Measurements from ENCODE around the gene ERBB4. TPM values are rescaled to one million over a fixed set of nuclear protein-coding genes. Genes with fewer than 3 reads are reported as not detected.

The ERBB4 gene
- total RNA-seq, 1 experiment from 2014 or later: 0.15 TPM

DNA sequence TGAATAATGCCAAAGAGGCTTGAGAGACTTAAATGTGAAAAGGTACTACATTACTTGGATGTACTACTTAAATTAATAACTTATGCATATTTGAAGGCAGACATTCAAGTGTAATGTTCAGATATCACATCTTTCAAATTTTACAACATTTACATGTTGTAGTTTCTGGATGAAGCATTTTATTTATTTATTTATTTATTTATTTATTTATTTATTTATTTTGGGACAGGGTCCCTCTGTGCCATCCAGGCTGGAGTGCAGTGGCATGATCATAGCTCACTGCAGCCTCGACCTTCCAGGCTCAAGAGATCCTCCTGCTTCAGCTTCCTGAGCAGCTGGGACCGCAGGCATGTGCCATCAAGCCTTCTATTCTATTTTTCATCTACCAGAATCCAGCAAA lies 596.4 kb downstream of the ERBB4 start:
- Histone ChIP-seq H3K4me3 (ENCODE audit: low read depth in 2 of 2, low read length in 2 of 2) (no peak overlapping the region), H3K27ac (ENCODE audit: low read length) (no peak overlapping the region), H3K9me3 (ENCODE audit: control insufficient read depth, insufficient read depth, low read depth, low read length) (no peaks in the 10 kb centered on the region), H3K36me3 (ENCODE audit: control insufficient read depth, insufficient read depth, low read length) (no peaks in the 10 kb centered on the region; the same call in 1 of the 2 replicates), H3K27me3 (ENCODE audit: control insufficient read depth, insufficient read depth, low read length) (no peaks in the 10 kb centered on the region), H3K4me1 (ENCODE audit: control insufficient read depth, insufficient read depth, low read length) (no peaks in the 10 kb centered on the region)
- no peak for DNase-seq (ENCODE audit: low read depth, low spot score)
- CTCF ChIA-PET: no interaction called here
- ATAC-seq: no peak
- intact Hi-C loops (cut with micrococcal nuclease; ENCODE audit: unreplicated experiment) (no loop called here), in situ Hi-C loops (cut with HindIII; ENCODE audit: low pct_unique_long_range_greater_than_20kb, low sequenced_read_pairs) (no loop called here)
- POLR2A ChIA-PET: no interaction called here
- no TSS peak for BruUV-seq (replicated peaks)
- TF ChIP-seq POLR2AphosphoS5 (IDR thresholded peaks at IDR 0.05; ENCODE audit: low read depth, low read length): no peak
- no peak for TF ChIP-seq SIN3A (IDR thresholded peaks at IDR 0.05; ENCODE audit: borderline replicate concordance, insufficient read depth, low read depth, low read length)
- no peak for TF ChIP-seq REST (IDR thresholded peaks at IDR 0.05; ENCODE audit: insufficient read depth in 1 of 2, low read depth in 2 of 2, low read length in 1 of 2)
- TF ChIP-seq CTCF (IDR thresholded peaks at IDR 0.05): no peak
- TF ChIP-seq TCF7L2 (IDR thresholded peaks at IDR 0.05; ENCODE audit: low read depth, low read length): no peak

GRCh38 chr2:211941216-211941747 lies 597.3 kb downstream of the ERBB4 start:
- in situ Hi-C loops (cut with HindIII; ENCODE audit: low pct_unique_long_range_greater_than_20kb, low sequenced_read_pairs) (no loop called here), intact Hi-C loops (cut with micrococcal nuclease; ENCODE audit: unreplicated experiment) (no loop called here)
- POLR2A ChIA-PET: no interaction called here
- Histone ChIP-seq H3K9me3 (ENCODE audit: control insufficient read depth, insufficient read depth, low read depth, low read length) (no peaks in the 10 kb centered on the region; the same call in 1 of the 2 replicates), H3K4me1 (ENCODE audit: control insufficient read depth, insufficient read depth, low read length) (no peaks in the 10 kb centered on the region), H3K27me3 (ENCODE audit: control insufficient read depth, insufficient read depth, low read length) (no peaks in the 10 kb centered on the region), H3K36me3 (ENCODE audit: control insufficient read depth, insufficient read depth, low read length) (no peaks in the 10 kb centered on the region; the same call in 1 of the 2 replicates), H3K4me3 (ENCODE audit: low read depth in 2 of 2, low read length in 2 of 2) (no peak overlapping the region), H3K27ac (ENCODE audit: low read length) (no peak overlapping the region)
- CTCF ChIA-PET: no interaction called here
- ATAC-seq (no peak), DNase-seq (ENCODE audit: low read depth, low spot score) (no peak)
- TF ChIP-seq CTCF (IDR thresholded peaks at IDR 0.05): no peak
- no peak for TF ChIP-seq REST (IDR thresholded peaks at IDR 0.05; ENCODE audit: insufficient read depth in 1 of 2, low read depth in 2 of 2, low read length in 1 of 2)
- TF ChIP-seq POLR2AphosphoS5 (IDR thresholded peaks at IDR 0.05; ENCODE audit: low read depth, low read length): no peak
- TF ChIP-seq TCF7L2 (IDR thresholded peaks at IDR 0.05; ENCODE audit: low read depth, low read length): no peak
- TF ChIP-seq SIN3A (IDR thresholded peaks at IDR 0.05; ENCODE audit: borderline replicate concordance, insufficient read depth, low read depth, low read length): no peak
- BruUV-seq (replicated peaks): no TSS peak
